NCI-H526 treated with DMSO at 0.1 percent for 48 hours (cell line): ENCODE results near the gene NXT1.

ENCODE experiments used
- DNase-seq: peaks from one replicate; lab custom pipeline; 2025; lab: John Stamatoyannopoulos, UW

Gene NXT1

DNA sequence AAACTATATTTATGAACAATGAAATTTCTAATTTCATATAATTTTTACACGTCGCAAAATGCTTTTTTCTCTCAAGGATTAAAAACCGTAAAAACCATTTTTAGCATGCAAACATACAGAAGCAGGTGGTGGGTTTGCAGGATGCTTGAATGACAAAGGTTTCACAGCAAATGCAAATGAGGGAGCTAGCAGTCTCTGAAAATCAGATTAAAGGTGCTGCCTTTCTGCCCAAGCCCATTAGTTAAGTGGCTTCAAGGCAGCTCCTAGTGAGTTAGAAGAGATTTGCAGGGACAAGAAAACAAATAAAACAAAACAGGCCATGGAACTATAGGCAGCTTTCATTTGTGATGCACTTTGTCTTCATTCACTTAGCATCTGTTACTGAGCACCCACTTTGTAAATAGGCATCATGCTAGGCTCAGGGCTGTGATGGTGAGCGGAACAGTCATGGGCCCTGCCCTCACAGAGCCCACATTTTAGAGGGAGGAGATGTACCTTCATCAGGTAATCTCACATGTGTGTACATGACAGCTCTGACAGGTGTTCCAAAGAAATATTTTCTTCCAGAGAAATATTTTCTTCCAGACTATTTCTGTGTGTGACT lies 41.2 kb downstream of the NXT1 start:
- DNase-seq, result peak; percentile 21

DNA sequence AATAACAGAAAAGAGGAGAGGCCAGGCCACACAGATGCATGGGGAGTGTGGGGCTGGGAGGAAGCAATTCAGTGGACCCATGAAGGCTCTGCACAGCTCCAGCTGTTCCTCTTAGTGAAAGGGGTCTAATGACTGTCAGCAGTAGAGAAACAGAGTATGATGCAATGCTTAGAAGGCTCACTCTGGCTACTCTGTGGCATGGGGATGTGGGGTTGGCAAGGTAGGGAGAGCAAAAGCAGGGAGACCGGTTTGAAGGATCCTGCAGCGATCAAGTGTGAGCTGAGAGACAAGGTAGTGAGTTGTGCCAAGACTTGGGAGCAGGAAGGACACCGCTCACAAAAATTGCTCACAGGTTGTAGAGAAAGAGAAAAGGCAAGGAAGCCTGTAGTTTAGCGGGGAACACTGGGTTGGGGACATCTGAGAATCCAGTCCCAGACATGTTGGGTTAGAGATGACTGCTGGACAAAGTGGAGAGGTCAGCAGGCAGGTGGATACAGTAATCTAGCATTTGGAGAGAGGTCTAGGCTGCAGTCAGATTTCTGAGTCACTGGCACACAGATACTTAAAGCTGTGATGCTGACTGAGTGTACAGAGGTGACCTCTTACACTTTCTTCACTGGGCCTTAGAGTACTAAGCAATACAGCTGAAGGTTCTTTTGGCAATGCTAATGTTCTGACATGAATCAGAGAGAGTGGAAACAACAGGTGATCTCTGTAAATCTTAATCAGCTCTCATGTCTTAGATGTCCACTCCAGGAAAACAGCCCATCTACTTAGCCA lies 43.6 kb downstream of the NXT1 start:
- DNase-seq, result no peak

DNA sequence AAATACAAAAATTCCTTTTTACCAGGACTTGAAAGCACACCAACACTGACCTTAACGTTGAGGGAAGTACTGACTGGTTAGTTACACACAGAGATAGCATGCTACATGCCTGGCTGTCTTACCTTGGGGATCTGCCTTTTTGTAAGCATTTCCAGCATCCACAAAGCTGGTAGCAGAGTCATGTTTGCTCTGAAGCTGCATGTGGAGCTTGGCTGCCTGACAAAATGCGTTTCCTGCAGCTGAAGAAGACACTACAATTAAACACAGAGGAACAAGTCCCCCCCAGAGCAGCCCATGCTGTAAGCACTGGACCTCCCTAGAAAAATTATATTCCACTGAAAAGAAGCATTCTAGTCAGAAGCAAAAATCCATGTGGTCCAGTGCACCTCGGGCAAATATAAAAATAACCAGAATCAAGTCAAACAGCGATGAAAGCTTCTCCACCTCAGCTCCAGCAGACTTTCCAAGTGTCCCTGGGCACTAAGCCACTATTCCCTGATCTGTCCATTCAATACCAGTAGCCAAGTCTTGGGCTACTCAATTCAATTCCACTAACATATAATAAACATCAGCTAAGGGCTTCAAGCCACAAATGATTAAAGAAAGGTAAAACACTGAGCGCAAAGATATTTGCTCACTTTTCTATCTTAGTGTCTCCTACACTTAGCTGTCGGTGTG lies 46.5 kb downstream of the NXT1 start:
- DNase-seq, result no peak

DNA sequence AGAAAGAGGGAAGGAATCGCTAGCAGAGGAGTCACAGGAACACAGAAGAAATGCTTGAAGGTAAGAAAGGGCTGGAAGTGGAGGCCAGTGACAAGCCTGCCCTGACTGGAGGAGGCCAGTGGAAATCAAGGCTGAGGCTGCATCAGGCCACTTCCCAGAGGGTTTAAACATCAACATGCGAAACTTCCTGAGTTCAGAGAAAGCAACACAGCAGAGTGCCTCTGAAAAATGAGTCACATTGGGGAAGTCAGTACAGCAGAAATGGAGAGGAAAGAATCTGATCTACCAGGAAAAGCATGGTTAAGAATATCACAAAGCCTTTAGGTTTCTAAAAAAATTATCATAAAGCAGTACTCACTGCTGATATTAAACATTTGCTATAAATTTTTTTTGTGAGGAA lies 47.4 kb downstream of the NXT1 start:
- DNase-seq, result no peak

DNA sequence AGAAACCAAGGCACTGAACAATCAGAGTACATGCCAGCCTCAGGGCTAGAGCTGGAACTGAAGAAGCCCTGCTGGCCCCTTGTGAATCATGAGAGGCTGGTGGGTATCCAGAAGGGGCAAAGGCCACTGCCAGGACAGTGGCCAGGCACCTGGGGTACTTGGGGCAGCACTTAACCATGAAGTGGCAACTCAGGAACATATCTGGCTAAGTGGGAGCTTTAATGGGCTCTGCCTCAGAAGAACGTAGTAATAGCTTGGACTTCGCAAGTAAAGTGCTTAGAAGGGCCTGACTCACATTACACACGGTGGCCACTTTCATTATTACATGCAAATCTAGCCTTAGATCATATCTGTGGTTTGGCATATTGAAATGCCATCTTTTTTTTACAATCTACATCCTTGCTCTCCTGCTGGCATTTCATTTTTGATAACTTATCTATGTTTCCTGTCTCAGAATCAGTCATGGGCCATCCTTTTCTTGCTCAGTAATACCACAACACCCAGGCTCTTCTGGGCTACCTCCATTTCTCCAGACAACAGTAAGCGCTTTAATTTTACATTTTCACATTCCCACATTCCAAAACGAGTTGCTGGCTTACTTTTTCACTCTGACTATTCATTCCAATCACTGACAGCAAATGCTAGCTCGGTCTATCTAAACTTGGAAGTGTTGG lies 49.1 kb downstream of the NXT1 start:
- peak; percentile 63 for DNase-seq

DNA sequence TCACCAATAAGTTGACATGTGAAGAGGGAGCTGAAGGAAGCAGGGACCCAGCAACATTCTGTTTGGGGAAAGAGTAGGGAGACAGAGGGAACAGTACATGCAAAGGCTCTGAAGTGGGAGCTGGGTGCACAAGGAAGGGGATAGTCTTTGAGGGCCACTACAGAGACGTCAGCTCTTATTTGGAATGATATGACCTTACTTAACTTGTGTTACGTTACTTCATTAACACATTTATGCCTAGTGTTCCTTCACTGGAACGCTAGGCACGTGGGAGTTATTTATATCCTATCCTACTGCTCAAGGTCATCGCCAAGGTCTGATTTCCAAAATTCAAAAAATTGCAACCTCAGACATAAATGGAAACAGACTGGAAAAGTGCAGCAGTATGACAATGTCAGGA lies 50.5 kb downstream of the NXT1 start:
- DNase-seq, result no peak

DNA sequence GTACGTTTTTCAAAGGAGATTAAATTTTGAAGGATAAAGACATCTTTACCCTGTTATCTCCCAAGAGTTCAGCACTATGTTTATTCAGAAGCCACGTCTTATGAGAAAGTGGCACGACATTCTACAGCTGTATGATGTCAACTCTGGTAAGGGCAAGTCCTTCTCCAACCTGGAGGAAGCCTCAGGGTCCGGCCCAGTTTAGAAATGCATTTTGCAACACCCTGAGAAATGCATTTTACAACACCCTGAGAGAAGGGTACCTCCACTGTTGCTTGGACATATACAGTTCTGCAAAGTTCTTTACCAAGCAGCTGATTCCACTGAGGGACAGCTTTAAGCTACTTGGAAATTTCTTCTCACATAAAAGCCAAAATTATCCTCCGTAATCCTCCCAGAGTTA lies 53.2 kb downstream of the NXT1 start:
- no peak for DNase-seq

GRCh38 chr20:23404196-23404595 lies 53.6 kb downstream of the NXT1 start:
- no peak for DNase-seq
